MCF 10A (cell line): ENCODE data around the gene WDR53. TPM values are rescaled to one million over a fixed set of nuclear protein-coding genes. Genes with fewer than 3 reads are reported as not detected.

Experiments used
- BruUV-seq: library from RNA; stranded (reverse); fragments of 400-500 nt; replicated peaks from 2 replicates; lab custom pipeline; 2021; lab: Mats Ljungman, UMichigan
- CTCF ChIA-PET: fragments of 300-600 bp; sonication (Branson Sonifier 250); formaldehyde crosslinking; extraction: SDS; loops from one replicate; lab custom pipeline; 2021; ENCODE audit warnings: antibody characterized with exemption, inconsistent platforms; lab: Yijun Ruan, JAX
- POLR2A ChIA-PET: fragments of 300-600, 350-650 bp; sonication (Branson Sonifier 250); formaldehyde crosslinking; extraction: SDS; loops from one replicate; lab custom pipeline; 2020; ENCODE audit warnings: antibody characterized with exemption, inconsistent platforms; lab: Yijun Ruan, JAX
- DNase-seq: peaks from one replicate; pipeline ENCODE4 v3.0.0-alpha.2; 2018; ENCODE audit not compliant: unreplicated experiment
- H3K27ac Mint-ChIP-seq: one replicate; pipeline ENCODE4 v1.8.0; 2022; ENCODE audit warnings: mild to moderate bottlenecking, low read depth, mixed read lengths; ENCODE audit not compliant: unreplicated experiment
- H3K27me3 Mint-ChIP-seq: one replicate; pipeline ENCODE4 v1.8.0; 2022; ENCODE audit warnings: mixed read lengths; ENCODE audit not compliant: insufficient read depth, unreplicated experiment
- H3K36me3 Mint-ChIP-seq: one replicate; pipeline ENCODE4 v1.8.0; 2022; ENCODE audit warnings: mild to moderate bottlenecking, moderate library complexity, mixed read lengths; ENCODE audit not compliant: insufficient read depth, unreplicated experiment
- H3K4me1 Mint-ChIP-seq: one replicate; pipeline ENCODE4 v1.8.0; 2022; ENCODE audit warnings: mixed read lengths; ENCODE audit not compliant: insufficient read depth, unreplicated experiment
- H3K4me3 Mint-ChIP-seq: one replicate; pipeline ENCODE4 v1.8.0; 2022; ENCODE audit warnings: mild to moderate bottlenecking, moderate library complexity, mixed read lengths; ENCODE audit not compliant: unreplicated experiment
- H3K9me3 Mint-ChIP-seq: one replicate; pipeline ENCODE4 v1.8.0; 2022; ENCODE audit warnings: mixed read lengths; ENCODE audit not compliant: unreplicated experiment
- intact Hi-C: fragments of 100-400 bp; cut with micrococcal nuclease; formaldehyde crosslinking; loops from 2 replicates; pipeline ENCODE4 v1.14.1; 2022
- total RNA-seq: library from RNA; stranded (reverse); gene quantifications from 2 replicates; pipeline ENCODE4 v1.2.3, GENCODE V29; 2022
- TF ChIP-seq, protein P1 (sequence below): fragments of 200-600 bp; IDR thresholded peaks from one replicate; pipeline ENCODE4 v1.8.0; 2022; ENCODE audit warnings: antibody characterized with exemption, mild to moderate bottlenecking; ENCODE audit not compliant: unreplicated experiment

The WDR53 gene
- total RNA-seq, 1 experiment from 2014 or later = 14.4 TPM

DNA sequence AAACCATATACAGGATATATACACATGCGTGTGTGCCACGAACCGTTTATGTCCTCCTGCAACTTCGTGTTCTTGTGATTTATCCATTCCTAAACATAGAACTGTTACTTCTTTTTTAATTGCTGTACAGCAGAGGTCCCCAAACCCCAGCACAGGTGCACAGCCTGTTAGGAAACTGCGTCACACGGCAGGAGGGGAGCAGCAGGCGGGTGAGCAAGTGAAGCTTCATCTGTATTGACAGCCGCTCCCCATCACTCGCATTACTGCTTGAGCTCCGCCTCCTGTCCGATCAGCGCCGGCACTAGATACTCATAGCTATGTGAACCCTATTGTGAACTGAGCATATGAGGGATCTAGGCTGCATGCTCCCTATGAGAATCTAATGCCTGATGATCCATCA lies 36.2 kb upstream of the WDR53 start:
- CTCF ChIA-PET = interaction anchor here (0.6 to 1.2 kb wide), 3 partner anchors 17 to 229 kb away, joined by 3 to 5 read pairs (median 5); no protein-coding TSS in a partner anchor

DNA sequence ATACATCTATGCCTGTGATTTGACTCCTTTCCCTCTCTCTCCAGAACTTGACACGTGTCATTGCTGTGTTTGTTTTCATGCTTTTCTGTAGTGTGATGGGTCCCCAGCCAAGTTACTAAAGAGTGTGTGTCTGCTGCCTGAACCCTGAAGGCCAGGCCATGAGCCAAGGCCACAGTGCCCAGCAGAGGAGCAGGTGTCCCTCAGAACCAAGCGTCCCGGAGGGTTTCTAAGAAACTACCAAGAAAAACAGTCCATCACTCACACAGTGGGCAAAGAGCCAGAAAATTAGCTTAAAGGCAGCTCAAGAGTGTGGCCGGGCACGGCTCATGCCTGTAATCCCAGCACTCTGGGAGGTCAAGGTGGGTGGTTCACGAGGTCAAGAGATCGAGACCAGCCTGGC lies 35.3 kb upstream of the WDR53 start:
- Mint-ChIP-seq H3K9me3 (peaks cover 3% of the 10 kb centered on the region), H3K27ac (no peak overlapping the region), H3K4me1 (no peaks in the 10 kb centered on the region), H3K27me3 (no peaks in the 10 kb centered on the region), H3K4me3 (no peak overlapping the region), H3K36me3 (no peaks in the 10 kb centered on the region)
- TF ChIP-seq, protein P1, sequence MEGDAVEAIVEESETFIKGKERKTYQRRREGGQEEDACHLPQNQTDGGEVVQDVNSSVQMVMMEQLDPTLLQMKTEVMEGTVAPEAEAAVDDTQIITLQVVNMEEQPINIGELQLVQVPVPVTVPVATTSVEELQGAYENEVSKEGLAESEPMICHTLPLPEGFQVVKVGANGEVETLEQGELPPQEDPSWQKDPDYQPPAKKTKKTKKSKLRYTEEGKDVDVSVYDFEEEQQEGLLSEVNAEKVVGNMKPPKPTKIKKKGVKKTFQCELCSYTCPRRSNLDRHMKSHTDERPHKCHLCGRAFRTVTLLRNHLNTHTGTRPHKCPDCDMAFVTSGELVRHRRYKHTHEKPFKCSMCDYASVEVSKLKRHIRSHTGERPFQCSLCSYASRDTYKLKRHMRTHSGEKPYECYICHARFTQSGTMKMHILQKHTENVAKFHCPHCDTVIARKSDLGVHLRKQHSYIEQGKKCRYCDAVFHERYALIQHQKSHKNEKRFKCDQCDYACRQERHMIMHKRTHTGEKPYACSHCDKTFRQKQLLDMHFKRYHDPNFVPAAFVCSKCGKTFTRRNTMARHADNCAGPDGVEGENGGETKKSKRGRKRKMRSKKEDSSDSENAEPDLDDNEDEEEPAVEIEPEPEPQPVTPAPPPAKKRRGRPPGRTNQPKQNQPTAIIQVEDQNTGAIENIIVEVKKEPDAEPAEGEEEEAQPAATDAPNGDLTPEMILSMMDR = no peak
- POLR2A ChIA-PET = no interaction called here
- no TSS peak for BruUV-seq
- intact Hi-C loops = no loop called here
- CTCF ChIA-PET = interaction anchor here (0.6 to 1.2 kb wide), 2 partner anchors 18 to 85 kb away, joined by 3 to 5 read pairs; no protein-coding TSS in a partner anchor
- DNase-seq = peak; percentile 16

More for the DNA sequence above, 36.2 kb upstream of the WDR53 start:
- Mint-ChIP-seq H3K4me1 (peaks cover 4% of the 10 kb centered on the region), H3K9me3 (peaks cover 7% of the 10 kb centered on the region), H3K4me3 (no peak overlapping the region), H3K27ac (no peak overlapping the region), H3K36me3 (no peaks in the 10 kb centered on the region), H3K27me3 (no peaks in the 10 kb centered on the region)
- TF ChIP-seq, protein P1 = no peak
- intact Hi-C loops = no loop called here
- POLR2A ChIA-PET = no interaction called here
- no TSS peak for BruUV-seq
- DNase-seq = no peak

DNA sequence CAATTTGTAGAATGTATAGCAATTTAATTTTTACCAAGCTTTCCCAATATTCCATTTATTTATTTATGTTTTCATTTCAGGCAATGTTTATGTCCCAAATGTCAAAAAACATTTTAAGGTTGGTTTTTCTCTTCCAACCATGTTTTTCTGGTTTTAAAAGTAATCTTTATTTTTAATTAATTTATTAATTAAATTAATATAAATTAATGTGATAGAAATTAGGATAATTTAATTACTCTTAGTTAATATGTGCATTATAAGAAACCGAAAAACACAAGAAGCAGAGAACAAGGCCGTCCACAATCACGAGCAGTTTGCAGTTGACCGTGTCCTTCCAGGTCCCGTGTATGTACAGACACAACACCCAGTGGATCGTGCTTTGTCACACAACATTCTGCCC lies 34.3 kb upstream of the WDR53 start:
- ChIA-PET CTCF (interaction anchor here (0.7 kb wide), 1 partner anchor 84 kb away, joined by 3 read pairs; no protein-coding TSS in a partner anchor), POLR2A (interaction anchor here (0.6 kb wide), 1 partner anchor 348 kb away, joined by 3 read pairs; no protein-coding TSS in a partner anchor)
- Mint-ChIP-seq H3K36me3 (no peaks in the 10 kb centered on the region), H3K4me1 (no peaks in the 10 kb centered on the region), H3K27ac (no peak overlapping the region), H3K4me3 (no peak overlapping the region), H3K9me3 (no peaks in the 10 kb centered on the region), H3K27me3 (no peaks in the 10 kb centered on the region)
- TF ChIP-seq, protein P1 = no peak
- no peak for DNase-seq
- intact Hi-C loops = no loop called here
- no TSS peak for BruUV-seq

DNA sequence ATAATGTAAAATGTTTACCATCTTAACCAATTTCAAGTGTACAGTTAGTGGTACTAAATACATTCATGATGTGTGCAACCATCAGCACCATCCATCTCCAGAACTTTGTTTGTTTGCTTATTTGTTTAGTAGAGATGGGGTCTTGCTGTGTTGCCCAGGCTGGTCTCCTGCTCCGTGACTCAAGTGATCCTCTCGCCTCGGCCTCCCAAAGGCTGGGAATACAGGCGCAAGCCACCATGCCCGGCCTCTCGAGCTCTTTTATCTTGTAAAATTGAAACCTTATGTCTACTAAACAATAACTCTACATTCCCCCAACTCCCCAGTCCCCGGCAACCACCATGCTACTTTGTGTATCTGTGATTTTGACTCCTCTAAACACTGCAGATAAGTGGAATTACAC lies 32.0 kb upstream of the WDR53 start:
- Mint-ChIP-seq H3K27ac (no peak overlapping the region), H3K9me3 (no peaks in the 10 kb centered on the region), H3K36me3 (no peaks in the 10 kb centered on the region), H3K4me3 (no peak overlapping the region), H3K27me3 (no peaks in the 10 kb centered on the region), H3K4me1 (no peaks in the 10 kb centered on the region)
- intact Hi-C loops = no loop called here
- BruUV-seq = no TSS peak
- CTCF ChIA-PET = no interaction called here
- DNase-seq = no peak
- POLR2A ChIA-PET = interaction anchor here (1.1 kb wide), 1 partner anchor 9 kb away, joined by 4 read pairs; no protein-coding TSS in a partner anchor
- TF ChIP-seq, protein P1 = no peak
